Astrocyte (in vitro differentiated cells and primary cell): Measurements from ENCODE around the gene DDO. TPM values are rescaled to one million over a fixed set of nuclear protein-coding genes. Genes with fewer than 3 reads are reported as not detected.

Experiments used
- DNase-seq: peaks from one replicate; pipeline ENCODE4 v3.0.0-alpha.2; 2010; ENCODE audit warnings: low read depth
- FAIRE-seq: peaks from 2 replicates; lab custom pipeline; 2011; peaks lifted over from hg19 to GRCh38; lab: Jason Lieb, UNC
- H2AFZ ChIP-seq: 2 replicates; pipeline ENCODE4 v1.6.0; 2012; ENCODE audit warnings: low read depth, low read length, inconsistent platforms
- H3K27ac ChIP-seq: 2 replicates; pipeline ENCODE4 v1.5.1; 2011; ENCODE audit warnings: low read depth, low read length, inconsistent platforms
- H3K27me3 ChIP-seq: 2 replicates; pipeline ENCODE4 v1.6.0; 2011; ENCODE audit warnings: low read length, inconsistent platforms; ENCODE audit not compliant: insufficient read depth
- H3K36me3 ChIP-seq: 2 replicates; pipeline ENCODE4 v1.5.1; 2011; ENCODE audit warnings: low read length, inconsistent platforms; ENCODE audit not compliant: insufficient read depth
- H3K4me1 ChIP-seq: 2 replicates; pipeline ENCODE4 v1.5.1; 2011; ENCODE audit warnings: low read length, inconsistent platforms; ENCODE audit not compliant: insufficient read depth
- H3K4me2 ChIP-seq: 2 replicates; pipeline ENCODE4 v1.6.0; 2012; ENCODE audit warnings: low read length, inconsistent platforms
- H3K4me3 ChIP-seq: 2 replicates; pipeline ENCODE4 v1.5.1; 2011; ENCODE audit warnings: low read depth, mild to moderate bottlenecking, low read length, inconsistent platforms; ENCODE audit not compliant: insufficient read depth
- H3K79me2 ChIP-seq: 2 replicates; pipeline ENCODE4 v1.6.0; 2012; ENCODE audit warnings: mild to moderate bottlenecking, low read length, inconsistent platforms; ENCODE audit not compliant: insufficient read depth
- H3K9ac ChIP-seq: 2 replicates; pipeline ENCODE4 v1.6.0; 2012; ENCODE audit warnings: mild to moderate bottlenecking, low read length, inconsistent platforms
- H3K9me3 ChIP-seq: 2 replicates; pipeline ENCODE4 v1.5.1; 2012; ENCODE audit warnings: low read depth, mild to moderate bottlenecking, low read length, inconsistent platforms; ENCODE audit not compliant: insufficient read depth
- H4K20me1 ChIP-seq: 2 replicates; pipeline ENCODE4 v1.6.0; 2012; ENCODE audit warnings: low read length, inconsistent platforms; ENCODE audit not compliant: insufficient read depth
- H3K27ac Mint-ChIP-seq: one replicate; pipeline ENCODE4 v1.8.0; 2021; ENCODE audit warnings: mild to moderate bottlenecking, mixed read lengths; ENCODE audit not compliant: unreplicated experiment
- H3K27me3 Mint-ChIP-seq: one replicate; pipeline ENCODE4 v1.8.0; 2021; ENCODE audit warnings: low read depth, mixed read lengths; ENCODE audit not compliant: unreplicated experiment
- H3K36me3 Mint-ChIP-seq: one replicate; pipeline ENCODE4 v1.8.0; 2021; ENCODE audit warnings: low read depth, mixed read lengths; ENCODE audit not compliant: unreplicated experiment
- H3K4me1 Mint-ChIP-seq: one replicate; pipeline ENCODE4 v1.8.0; 2021; ENCODE audit warnings: low read depth, mixed read lengths; ENCODE audit not compliant: unreplicated experiment
- H3K4me3 Mint-ChIP-seq: one replicate; pipeline ENCODE4 v1.8.0; 2021; ENCODE audit warnings: mild to moderate bottlenecking, moderate library complexity, mixed read lengths; ENCODE audit not compliant: unreplicated experiment
- H3K9me3 Mint-ChIP-seq: one replicate; pipeline ENCODE4 v1.8.0; 2021; ENCODE audit warnings: mild to moderate bottlenecking, mixed read lengths; ENCODE audit not compliant: unreplicated experiment
- EZH2 ChIP-seq: IDR thresholded peaks from 2 replicates; pipeline ENCODE4 v1.6.1; 2012; ENCODE audit warnings: mild to moderate bottlenecking, low read length, inconsistent platforms; ENCODE audit not compliant: insufficient read depth
- total RNA-seq: library from RNA; stranded (reverse); gene quantifications from 2 replicates; pipeline ENCODE4 v1.2.1, GENCODE V29; 2021
- TF ChIP-seq, protein P1 (sequence below): IDR thresholded peaks from 2 replicates; pipeline ENCODE4 v1.5.1; 2011; ENCODE audit warnings: low read depth, mild to moderate bottlenecking, inconsistent platforms, low read length, moderate library complexity; ENCODE audit not compliant: insufficient read depth

Gene DDO
- total RNA-seq, 1 donor from 2014 or later, result not detected

DNA sequence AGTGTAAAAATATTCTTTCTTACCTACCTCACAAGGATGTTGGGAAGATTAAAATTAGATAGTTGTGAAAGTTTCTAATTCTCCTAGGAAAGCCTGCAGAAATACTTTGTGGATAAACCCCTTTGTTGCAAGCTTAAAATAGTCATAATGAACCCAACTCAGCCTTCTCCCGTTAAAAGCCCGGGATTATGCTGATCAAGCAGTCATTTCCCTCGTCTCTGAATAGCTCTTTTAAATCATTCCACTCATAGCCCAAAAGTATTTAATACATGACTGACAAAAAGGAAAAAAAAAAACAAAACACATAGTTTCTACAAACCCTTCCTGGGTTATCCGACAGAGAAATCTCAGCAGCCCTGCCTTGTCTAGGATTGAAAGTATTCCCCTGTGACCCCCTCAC is 46.3 kb downstream of the DDO start:
- Mint-ChIP-seq H3K27me3 (peaks cover 16% of the 10 kb centered on the region), H3K36me3 (no peaks in the 10 kb centered on the region), H3K27ac (no peak overlapping the region), H3K9me3 (no peaks in the 10 kb centered on the region), H3K4me1 (peaks cover 3% of the 10 kb centered on the region), H3K4me3 (no peak overlapping the region)
- H3K9me3 ChIP-seq, result no peaks in the 10 kb centered on the region
- peaks cover 44% of the 10 kb centered on the region for H3K27me3 ChIP-seq
- no peaks in the 10 kb centered on the region for H3K4me1 ChIP-seq
- no peak overlapping the region for H3K4me3 ChIP-seq
- DNase-seq, result no peak
- TF ChIP-seq EZH2, result no peak
- TF ChIP-seq, protein P1, sequence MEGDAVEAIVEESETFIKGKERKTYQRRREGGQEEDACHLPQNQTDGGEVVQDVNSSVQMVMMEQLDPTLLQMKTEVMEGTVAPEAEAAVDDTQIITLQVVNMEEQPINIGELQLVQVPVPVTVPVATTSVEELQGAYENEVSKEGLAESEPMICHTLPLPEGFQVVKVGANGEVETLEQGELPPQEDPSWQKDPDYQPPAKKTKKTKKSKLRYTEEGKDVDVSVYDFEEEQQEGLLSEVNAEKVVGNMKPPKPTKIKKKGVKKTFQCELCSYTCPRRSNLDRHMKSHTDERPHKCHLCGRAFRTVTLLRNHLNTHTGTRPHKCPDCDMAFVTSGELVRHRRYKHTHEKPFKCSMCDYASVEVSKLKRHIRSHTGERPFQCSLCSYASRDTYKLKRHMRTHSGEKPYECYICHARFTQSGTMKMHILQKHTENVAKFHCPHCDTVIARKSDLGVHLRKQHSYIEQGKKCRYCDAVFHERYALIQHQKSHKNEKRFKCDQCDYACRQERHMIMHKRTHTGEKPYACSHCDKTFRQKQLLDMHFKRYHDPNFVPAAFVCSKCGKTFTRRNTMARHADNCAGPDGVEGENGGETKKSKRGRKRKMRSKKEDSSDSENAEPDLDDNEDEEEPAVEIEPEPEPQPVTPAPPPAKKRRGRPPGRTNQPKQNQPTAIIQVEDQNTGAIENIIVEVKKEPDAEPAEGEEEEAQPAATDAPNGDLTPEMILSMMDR, result no peak
- H4K20me1 ChIP-seq, result no peaks in the 10 kb centered on the region
- H3K27ac ChIP-seq, result no peak overlapping the region
- no peak overlapping the region for H2AFZ ChIP-seq
- FAIRE-seq, result no peak
- no peak overlapping the region for H3K9ac ChIP-seq
- H3K36me3 ChIP-seq, result no peaks in the 10 kb centered on the region
- H3K4me2 ChIP-seq, result no peak overlapping the region
- H3K79me2 ChIP-seq, result no peaks in the 10 kb centered on the region

DNA sequence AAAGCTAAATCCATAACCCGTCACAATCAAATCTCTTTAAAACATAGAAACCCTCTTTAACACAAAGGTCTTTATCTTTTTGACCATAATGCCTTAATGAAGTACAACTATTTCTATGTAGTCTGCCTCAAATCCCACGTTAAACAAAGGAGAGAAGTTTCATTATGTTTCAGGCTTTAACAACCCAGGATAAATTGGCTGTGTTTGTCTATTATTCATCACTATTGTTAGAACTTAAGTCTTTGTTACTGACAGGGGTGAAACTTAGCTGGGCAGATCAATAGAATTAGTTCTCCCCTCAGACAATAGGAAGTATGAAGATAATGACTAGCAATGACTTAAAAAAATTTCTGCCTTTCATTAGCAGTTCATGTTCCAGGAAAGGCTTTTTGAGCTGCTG is 47.1 kb downstream of the DDO start:
- TF ChIP-seq EZH2, result no peak
- TF ChIP-seq, protein P1, result no peak
- H3K4me3 ChIP-seq, result no peak overlapping the region
- no peaks in the 10 kb centered on the region for H3K4me1 ChIP-seq
- DNase-seq (no peak), FAIRE-seq (no peak)
- no peaks in the 10 kb centered on the region for H4K20me1 ChIP-seq
- H3K27ac ChIP-seq, result no peak overlapping the region
- Mint-ChIP-seq H3K27me3 (peaks cover 17% of the 10 kb centered on the region), H3K36me3 (no peaks in the 10 kb centered on the region), H3K9me3 (no peaks in the 10 kb centered on the region), H3K4me1 (peaks cover 3% of the 10 kb centered on the region), H3K4me3 (no peak overlapping the region), H3K27ac (no peak overlapping the region)
- H3K36me3 ChIP-seq, result no peaks in the 10 kb centered on the region
- H3K27me3 ChIP-seq, result peaks cover 44% of the 10 kb centered on the region
- no peak overlapping the region for H3K4me2 ChIP-seq
- no peak overlapping the region for H3K9ac ChIP-seq
- no peaks in the 10 kb centered on the region for H3K79me2 ChIP-seq
- H3K9me3 ChIP-seq, result no peaks in the 10 kb centered on the region
- H2AFZ ChIP-seq, result no peak overlapping the region

GRCh38 chr6:110367825-110368224 is 47.5 kb downstream of the DDO start:
- Histone ChIP-seq H2AFZ (no peak overlapping the region), H3K27me3 (peaks cover 44% of the 10 kb centered on the region), H3K27ac (no peak overlapping the region), H3K36me3 (no peaks in the 10 kb centered on the region), H3K79me2 (no peaks in the 10 kb centered on the region), H3K9me3 (no peaks in the 10 kb centered on the region), H4K20me1 (no peaks in the 10 kb centered on the region), H3K9ac (no peak overlapping the region), H3K4me3 (no peak overlapping the region), H3K4me2 (no peak overlapping the region), H3K4me1 (no peaks in the 10 kb centered on the region)
- DNase-seq (no peak), FAIRE-seq (no peak)
- Mint-ChIP-seq H3K27me3 (peaks cover 17% of the 10 kb centered on the region), H3K36me3 (no peaks in the 10 kb centered on the region), H3K4me1 (peaks cover 3% of the 10 kb centered on the region), H3K4me3 (no peak overlapping the region), H3K27ac (no peak overlapping the region), H3K9me3 (no peaks in the 10 kb centered on the region)
- TF ChIP-seq, protein P1, result no peak
- TF ChIP-seq EZH2, result no peak
